ENCODE results near the gene SORL1. TPM values are rescaled to one million over a fixed set of nuclear protein-coding genes. Genes with fewer than 3 reads are reported as not detected.

The SORL1 gene
- total and polyA plus RNA-seq, 2 of the 8 experiments (the other 6 are each of a cell fraction or from before 2014, with no cell fraction given): 38.1 to 65.5 TPM

DNA sequence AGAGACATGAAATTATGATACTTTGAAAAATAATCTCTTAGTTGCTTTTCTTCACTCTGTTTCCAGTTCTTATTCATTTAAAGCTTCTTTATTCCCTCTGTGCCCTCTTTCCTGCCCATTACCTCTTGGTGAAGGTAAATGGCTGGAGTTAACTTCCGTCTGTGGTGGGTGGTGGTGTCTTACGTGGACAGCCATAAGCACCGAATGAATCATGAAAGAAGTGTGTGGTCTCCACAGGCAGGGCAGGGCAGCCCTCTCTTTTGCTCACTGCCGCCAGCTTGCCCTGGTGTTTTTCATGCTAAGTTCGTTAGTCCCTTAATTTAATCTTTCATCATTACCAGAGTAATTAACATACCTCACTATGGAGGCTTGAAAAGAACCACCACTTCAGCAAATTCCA is 99.3 kb downstream of the SORL1 start:
- no peak overlapping the region for H2BK20ac ChIP-seq (ENCODE audit: low read length)
- ChIA-PET POLR2A (ENCODE audit: partially characterized antibody) (no interaction called here), CTCF (ENCODE audit: partially characterized antibody) (interaction anchor here (1.1 to 2.1 kb wide), 3 partner anchors 13 to 105 kb away, joined by 3 to 4 read pairs (median 4); no protein-coding TSS in a partner anchor)
- H2AK5ac ChIP-seq (ENCODE audit: low read depth, low read length): no peak overlapping the region
- H3K79me2 ChIP-seq (ENCODE audit: control insufficient read depth in 1 of 2, insufficient read depth in 2 of 2, low read length in 2 of 2): no peaks in the 10 kb centered on the region
- no peak overlapping the region for H3K18ac ChIP-seq (ENCODE audit: extremely low read depth, low read length)
- no peaks in the 10 kb centered on the region for H3K27me3 ChIP-seq (replicated peaks in 1 of 4; ENCODE audit: control insufficient read depth in 3 of 4, extremely low read depth in 1 of 4, insufficient read depth in 3 of 4, low read length in 3 of 4)
- H3K56ac ChIP-seq (replicated peaks; ENCODE audit: insufficient read length, low read depth, low read length): no peak overlapping the region
- H2AFZ ChIP-seq (ENCODE audit: low read length): no peak overlapping the region
- H3K4me3 ChIP-seq (ENCODE audit: extremely low read depth in 1 of 4, insufficient read depth in 2 of 4, low read depth in 3 of 4, low read length in 4 of 4): no peak overlapping the region
- H3K23me2 ChIP-seq (ENCODE audit: low read depth, low read length): no peaks in the 10 kb centered on the region
- no peak overlapping the region for H3K14ac ChIP-seq (ENCODE audit: insufficient read length)
- H3K27ac ChIP-seq (ENCODE audit: low read depth, low read length): no peak overlapping the region
- no peaks in the 10 kb centered on the region for H3K9me3 ChIP-seq (ENCODE audit: insufficient read depth in 2 of 2, low read depth in 1 of 2, low read length in 1 of 2)
- no peak overlapping the region for H2BK120ac ChIP-seq (replicated peaks; ENCODE audit: low read depth, low read length)
- H3K4me2 ChIP-seq (ENCODE audit: insufficient read depth in 1 of 2, low read depth in 2 of 2, low read length in 2 of 2): no peak overlapping the region
- H2BK5ac ChIP-seq (ENCODE audit: low read depth, low read length): no peak overlapping the region
- H4K20me1 ChIP-seq (replicated peaks in 1 of 2; ENCODE audit: control insufficient read depth in 1 of 2, insufficient read depth in 2 of 2, low read length in 2 of 2): peaks cover 0 to 1% of the 10 kb centered on the region in 2 experiments
- no peak overlapping the region for H3K4ac ChIP-seq (replicated peaks; ENCODE audit: insufficient read length, low read depth, low read length)
- no peak overlapping the region for H4K8ac ChIP-seq (ENCODE audit: extremely low read depth, insufficient read depth, low read length)
- H4K5ac ChIP-seq (ENCODE audit: insufficient read length, low read depth, low read length): no peak overlapping the region
- no peak overlapping the region for H2BK12ac ChIP-seq (ENCODE audit: low read depth, low read length)
- no peaks in the 10 kb centered on the region for H3K79me1 ChIP-seq (ENCODE audit: low read depth, low read length)
- H3K4me1 ChIP-seq (replicated peaks in 1 of 4; ENCODE audit: control insufficient read depth in 3 of 4, insufficient read depth in 4 of 4, low read length in 3 of 4): no peaks in the 10 kb centered on the region
- H2BK15ac ChIP-seq (ENCODE audit: low read length): no peak overlapping the region
- H3K36me3 ChIP-seq (ENCODE audit: control insufficient read depth in 2 of 4, insufficient read depth in 4 of 4, low read length in 3 of 4): peaks cover 7 to 50% (median 28%) of the 10 kb centered on the region in 4 experiments; a peak in 7 of 8 replicates
- H3K9ac ChIP-seq (replicated peaks in 1 of 4; ENCODE audit: extremely low read depth in 1 of 4, low read depth in 3 of 4, low read length in 3 of 4): no peak overlapping the region
- no peak overlapping the region for H4K91ac ChIP-seq (replicated peaks; ENCODE audit: insufficient read length, low read length)
- 79% methylated on average over 5 of the region's 5 CpGs; no CpG with 5 or more reads in 1 of the 2 experiments for WGBS, 2 experiments (ENCODE audit: extremely low coverage in 1 of 2, insufficient coverage in 1 of 2, insufficient read length in 1 of 2, insufficient replicate concordance in 2 of 2, low coverage in 1 of 2, low lambda C conversion rate in 2 of 2, missing lambda C conversion rate in 1 of 2)
- FAIRE-seq (no peak), DNase-seq (ENCODE audit: low read depth in 1 of 2, low spot score in 2 of 2) (peak in 1 of 2 experiments; percentile 14)
- H3K23ac ChIP-seq (ENCODE audit: insufficient read length): no peak overlapping the region
- TF ChIP-seq POLR2A (IDR thresholded peaks at IDR 0.05; ENCODE audit: control extremely low read depth in 1 of 2, low read depth in 2 of 2, low read length in 2 of 2) (no peak), FOSL1 (IDR thresholded peaks at IDR 0.05; ENCODE audit: insufficient read depth, low read depth, low read length) (no peak), CBX8 (IDR thresholded peaks at IDR 0.05; ENCODE audit: borderline replicate concordance, low read depth, low read length) (no peak), HDAC2 (IDR thresholded peaks at IDR 0.05; ENCODE audit: borderline replicate concordance in 1 of 2, low read depth in 2 of 2, low read length in 2 of 2) (no peak), KDM5A (IDR thresholded peaks at IDR 0.05; ENCODE audit: low read length) (no peak), RAD21 (IDR thresholded peaks at IDR 0.05 in 1 of 2, conservative IDR thresholded peaks at IDR 0.05 in 1 of 2; ENCODE audit: low read depth in 2 of 2, low read length in 2 of 2) (no peak), GABPA (IDR thresholded peaks at IDR 0.05; ENCODE audit: borderline replicate concordance, insufficient read depth, low read length) (no peak), RNF2 (IDR thresholded peaks at IDR 0.05; ENCODE audit: borderline replicate concordance, low read depth, low read length, missing control alignments, poor library complexity, severe bottlenecking) (no peak), SUZ12 (IDR thresholded peaks at IDR 0.05; ENCODE audit: low read length) (no peak), POU5F1 (IDR thresholded peaks at IDR 0.05; ENCODE audit: low read depth, low read length) (no peak), JUND (IDR thresholded peaks at IDR 0.05; ENCODE audit: low read length) (no peak)
- TF ChIP-seq, protein P1, sequence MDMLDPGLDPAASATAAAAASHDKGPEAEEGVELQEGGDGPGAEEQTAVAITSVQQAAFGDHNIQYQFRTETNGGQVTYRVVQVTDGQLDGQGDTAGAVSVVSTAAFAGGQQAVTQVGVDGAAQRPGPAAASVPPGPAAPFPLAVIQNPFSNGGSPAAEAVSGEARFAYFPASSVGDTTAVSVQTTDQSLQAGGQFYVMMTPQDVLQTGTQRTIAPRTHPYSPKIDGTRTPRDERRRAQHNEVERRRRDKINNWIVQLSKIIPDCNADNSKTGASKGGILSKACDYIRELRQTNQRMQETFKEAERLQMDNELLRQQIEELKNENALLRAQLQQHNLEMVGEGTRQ (IDR thresholded peaks at IDR 0.05; ENCODE audit: low read length): no peak

Measured in H1 (cell line).